ENCODE measurements around the gene DBN1.

DNA sequence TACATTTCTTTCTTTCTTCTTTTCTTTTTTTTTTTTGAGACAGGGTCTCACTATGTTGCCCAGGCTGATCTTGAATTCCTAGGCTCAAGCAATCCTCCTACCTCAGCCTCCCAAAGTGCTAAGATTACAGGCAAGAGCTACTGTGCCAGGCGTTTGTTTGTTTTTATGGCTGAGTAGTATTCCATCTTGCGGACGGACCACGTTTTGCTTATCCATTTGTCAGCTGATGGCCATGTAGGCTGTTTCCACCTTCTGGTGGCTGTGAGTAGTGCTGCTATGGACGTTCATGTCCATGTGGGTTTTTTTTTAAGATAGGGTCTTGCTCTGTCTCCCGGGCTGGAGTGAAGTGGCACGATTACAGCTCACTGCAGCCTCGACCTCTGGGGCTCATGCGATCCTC is 33.7 kb upstream of the DBN1 start:
- TF ChIP-seq, protein P1, sequence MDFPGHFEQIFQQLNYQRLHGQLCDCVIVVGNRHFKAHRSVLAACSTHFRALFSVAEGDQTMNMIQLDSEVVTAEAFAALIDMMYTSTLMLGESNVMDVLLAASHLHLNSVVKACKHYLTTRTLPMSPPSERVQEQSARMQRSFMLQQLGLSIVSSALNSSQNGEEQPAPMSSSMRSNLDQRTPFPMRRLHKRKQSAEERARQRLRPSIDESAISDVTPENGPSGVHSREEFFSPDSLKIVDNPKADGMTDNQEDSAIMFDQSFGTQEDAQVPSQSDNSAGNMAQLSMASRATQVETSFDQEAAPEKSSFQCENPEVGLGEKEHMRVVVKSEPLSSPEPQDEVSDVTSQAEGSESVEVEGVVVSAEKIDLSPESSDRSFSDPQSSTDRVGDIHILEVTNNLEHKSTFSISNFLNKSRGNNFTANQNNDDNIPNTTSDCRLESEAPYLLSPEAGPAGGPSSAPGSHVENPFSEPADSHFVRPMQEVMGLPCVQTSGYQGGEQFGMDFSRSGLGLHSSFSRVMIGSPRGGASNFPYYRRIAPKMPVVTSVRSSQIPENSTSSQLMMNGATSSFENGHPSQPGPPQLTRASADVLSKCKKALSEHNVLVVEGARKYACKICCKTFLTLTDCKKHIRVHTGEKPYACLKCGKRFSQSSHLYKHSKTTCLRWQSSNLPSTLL (IDR thresholded peaks at IDR 0.05) = no peak
- TF ChIP-seq MXI1 (IDR thresholded peaks at IDR 0.05; ENCODE audit: low read depth, low read length) (no peak), SIRT6 (IDR thresholded peaks at IDR 0.05; ENCODE audit: low read depth, low read length) (no peak)

Data from K562 (cell line).